ENCODE results near the gene CCDC149.

CCDC149 gene

DNA sequence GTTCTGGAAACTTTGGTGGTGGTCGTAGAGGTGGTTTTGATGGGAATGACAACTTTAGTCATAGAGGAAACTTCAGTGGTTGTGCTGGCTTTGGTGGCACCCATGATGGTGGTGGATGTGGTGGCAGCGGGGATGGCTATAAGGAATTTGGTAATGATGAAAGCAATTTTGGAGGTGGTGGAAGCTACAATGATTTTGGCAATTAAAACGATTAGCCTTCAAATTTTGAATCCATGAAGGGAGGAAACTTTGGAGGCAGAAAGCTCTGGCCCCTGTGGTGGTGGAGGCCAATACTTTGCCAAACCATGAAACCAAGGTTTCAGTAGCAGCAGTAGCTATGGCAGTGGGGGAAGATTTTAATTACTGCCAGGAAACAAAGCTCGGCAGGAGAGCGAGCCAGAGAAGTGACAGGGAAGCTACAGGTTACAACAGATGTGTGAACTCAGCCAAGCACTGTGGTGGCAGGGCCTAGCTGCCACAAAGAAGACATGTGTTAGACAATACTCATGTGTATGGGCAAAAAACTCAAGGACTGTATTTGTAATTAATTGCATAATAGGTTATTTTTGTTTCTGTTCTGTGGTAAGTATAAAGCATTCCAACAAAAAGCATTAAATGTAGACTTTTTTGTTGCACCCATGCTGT, 140.7 kb downstream of the CCDC149 start:
- DNase-seq, result no peak

DNA sequence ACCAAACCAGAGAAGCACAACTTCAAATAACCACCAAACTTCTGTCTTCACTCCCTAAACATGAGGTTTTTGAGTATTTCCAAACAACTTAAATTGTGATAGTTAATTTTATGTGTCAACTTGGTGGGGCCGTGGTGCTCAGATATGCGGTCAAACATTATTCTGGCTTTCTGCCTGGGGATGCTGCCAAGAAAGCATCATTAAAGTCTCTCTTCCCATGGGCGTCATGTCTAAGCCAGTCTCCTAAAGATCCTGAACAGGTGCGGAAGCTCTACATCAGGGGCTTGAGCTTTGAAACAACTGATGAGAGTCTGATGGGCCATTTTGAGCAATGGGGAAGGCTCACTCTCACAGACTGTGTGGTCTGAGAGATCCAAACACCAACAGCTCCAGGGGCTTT, 141.6 kb downstream of the CCDC149 start:
- no peak for DNase-seq

DNA sequence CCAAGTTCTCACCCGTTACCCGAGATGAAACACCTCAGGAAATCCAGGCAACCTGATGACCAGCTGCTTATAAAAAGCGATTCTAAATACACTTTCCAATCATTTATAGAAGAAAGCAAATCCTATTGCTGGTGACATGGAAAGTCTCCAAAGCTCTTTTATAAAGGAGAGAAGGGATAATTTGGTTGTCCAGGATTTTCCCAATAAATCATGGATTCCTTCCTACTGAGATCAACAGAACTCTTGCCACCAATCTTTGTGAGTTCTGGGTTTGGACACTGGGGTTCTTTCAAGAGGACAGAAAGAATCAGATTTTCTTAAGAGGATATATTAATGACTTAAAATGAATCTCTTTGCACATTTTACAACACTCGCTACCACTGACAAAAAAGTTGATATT, 142.2 kb downstream of the CCDC149 start:
- DNase-seq, result no peak

DNA sequence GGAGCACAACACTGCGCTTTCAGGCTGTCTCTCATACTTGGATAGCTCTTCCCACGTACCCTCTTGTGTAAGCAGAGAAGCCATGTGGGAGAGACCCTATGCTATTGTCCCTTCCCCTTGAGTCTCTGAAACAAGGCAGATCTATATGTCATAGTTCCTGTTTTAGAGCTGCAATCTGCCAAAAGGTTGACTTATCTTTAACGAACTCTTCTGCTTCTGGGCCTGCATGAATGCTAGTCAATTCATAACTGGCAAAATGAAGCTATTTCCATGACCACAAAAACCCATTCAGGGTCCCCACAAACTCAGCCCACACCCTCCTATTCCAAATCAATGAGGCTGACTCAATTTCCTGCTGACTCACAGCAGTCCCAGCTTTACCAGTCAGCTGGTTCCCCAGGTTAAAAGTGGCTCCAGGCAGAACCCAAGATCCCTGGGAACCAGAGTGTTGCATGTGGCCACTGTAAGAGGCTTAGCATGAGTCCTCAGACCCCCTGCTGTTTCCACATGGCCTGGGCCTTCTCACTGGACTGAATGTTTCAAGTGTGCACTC, 142.7 kb downstream of the CCDC149 start:
- DNase-seq, result peak; percentile 8

DNA sequence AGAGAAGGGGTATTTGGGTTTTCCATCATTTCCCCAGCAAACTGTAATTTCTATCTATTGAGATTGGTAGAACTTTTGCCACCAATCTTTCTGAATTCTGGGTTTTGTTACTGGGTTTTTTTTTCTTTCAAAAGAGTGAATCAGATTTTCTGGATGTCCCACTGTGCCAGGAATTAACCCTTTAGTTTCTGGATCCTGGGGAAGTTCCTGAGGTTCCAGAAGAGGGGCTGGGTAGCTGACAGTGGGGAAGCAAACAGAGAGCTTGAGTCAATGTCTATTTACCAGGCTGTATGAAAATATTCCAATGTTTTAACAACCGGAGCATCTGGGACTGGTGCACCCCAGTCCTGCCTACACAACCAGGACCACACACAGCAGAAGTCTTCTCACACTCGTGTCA, 143.3 kb downstream of the CCDC149 start:
- no peak for DNase-seq

DNA sequence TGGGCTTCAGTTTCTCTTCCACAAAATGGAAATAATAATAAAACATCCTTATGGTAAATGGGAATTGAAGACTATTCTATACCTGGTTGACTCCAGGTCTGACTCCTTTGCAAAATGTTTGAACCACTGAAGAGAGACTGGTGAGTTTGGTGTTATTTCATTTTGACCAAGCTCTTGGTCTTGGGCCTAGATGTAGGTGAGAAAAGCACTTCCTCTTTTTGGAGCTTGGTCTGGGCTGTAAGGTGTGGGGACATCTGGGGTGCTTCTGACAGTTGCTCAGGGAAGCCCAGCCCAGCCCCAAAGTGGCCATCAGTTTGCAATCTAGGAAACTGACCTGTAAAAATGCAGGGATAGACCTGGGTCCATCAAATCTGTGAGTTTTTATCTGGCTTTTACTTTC, 144.2 kb downstream of the CCDC149 start:
- DNase-seq, result no peak

DNA sequence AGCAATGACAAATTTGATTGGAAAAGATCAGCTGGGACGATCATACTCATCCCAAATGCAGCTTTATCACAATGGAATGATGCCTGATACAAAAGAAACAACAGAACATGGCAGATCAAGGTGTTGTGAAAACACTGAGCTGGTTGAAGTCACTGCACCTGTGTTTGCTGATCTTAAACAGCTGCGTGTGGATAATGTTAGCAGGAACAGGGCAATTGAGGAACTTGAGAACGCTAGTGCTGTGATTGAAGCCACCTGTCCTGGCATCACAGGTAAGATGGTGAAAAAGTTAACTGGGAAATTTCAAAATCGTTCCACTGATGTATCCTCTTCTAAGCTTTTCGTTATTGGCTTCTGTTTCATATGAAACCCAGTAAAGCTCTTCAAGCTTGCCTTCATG, 144.8 kb downstream of the CCDC149 start:
- no peak for DNase-seq

DNA sequence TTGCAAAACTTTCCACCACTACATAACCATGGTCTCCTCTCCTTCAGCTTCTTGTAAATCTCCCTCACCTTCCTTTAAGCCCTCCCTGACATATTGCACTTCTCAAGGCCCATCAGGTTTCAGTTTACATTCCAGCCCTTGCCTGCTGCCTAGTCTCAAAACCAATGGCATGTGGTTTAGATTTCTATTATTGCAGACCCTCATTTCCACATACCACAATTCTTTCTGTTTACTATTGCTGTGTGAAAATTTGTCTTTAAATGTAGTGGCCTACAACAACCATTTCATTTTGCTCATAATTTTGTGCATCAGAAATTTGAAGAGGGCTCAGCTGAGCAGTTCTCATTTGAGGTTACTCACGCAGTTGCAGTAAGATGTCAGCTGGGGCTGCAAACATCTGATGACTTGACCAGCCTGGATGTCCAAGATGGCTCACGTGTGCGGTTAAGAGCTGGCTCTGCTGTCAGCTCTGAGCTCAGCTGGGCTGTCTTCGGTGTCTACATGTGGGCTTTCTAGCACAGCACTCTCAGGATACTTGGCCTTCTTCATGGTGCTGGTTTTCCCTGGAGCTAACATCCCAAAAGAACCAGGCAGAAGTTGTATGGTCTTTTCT, 147.4 kb downstream of the CCDC149 start:
- DNase-seq, result no peak

DNA sequence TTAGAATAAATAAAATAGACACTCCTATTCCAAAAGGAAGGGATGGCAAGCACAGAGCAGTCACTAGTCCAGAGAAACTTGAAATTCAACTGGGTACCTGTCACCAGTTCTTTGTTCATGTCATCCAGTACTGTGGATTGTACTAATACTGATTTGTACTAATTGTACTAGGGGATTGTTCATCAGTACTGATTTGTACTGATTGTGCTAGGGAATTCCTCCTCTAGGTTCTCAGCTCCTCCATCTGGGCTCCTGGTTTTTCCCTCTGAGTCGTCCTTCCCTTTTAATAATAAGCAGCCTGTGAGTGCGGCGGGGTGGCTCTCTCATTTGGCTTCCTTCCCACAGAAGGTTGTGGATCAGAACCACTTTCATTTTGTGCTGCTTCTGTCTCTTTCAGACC, 148.5 kb downstream of the CCDC149 start:
- DNase-seq, result no peak

DNA sequence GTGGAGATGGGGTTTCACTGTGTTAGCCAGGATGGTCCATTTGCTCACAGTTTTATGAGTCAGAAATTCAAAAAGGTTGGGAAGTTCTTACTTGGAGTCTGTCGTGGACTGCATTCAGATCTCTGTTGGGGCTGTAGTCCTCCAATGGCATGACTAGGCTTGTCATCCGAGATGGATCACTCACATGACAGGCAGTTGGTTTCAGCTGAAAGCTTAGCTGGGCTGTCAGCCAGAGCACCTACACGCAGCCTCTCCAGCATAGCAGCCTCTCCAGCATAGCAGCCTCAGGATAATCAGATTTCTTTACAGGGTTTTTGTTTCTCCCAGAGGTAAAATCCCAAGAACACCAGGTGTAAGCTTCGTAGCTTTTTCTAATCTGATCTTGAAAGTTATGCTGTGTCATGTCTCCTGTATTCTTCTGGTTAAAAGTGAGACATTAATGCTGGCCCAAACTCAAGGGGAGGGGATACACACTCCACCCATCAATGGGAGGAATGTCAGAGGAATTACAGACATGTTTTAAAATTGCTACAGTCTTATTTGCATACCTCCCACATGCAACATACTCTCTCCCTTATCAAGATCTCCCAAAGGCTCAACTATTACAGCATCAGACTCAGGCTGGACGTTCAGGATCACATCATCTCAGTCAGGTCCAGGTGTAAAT, 149.1 kb downstream of the CCDC149 start:
- DNase-seq, result no peak
